Motor neuron (in vitro differentiated cells): ENCODE results near the gene TSPAN18. TPM values are rescaled to one million over a fixed set of nuclear protein-coding genes. Genes with fewer than 3 reads are reported as not detected.

Experiments
- ATAC-seq, 8 experiments: fragments of 200-7000 bp; cut with Tn5 transposase; replicated peaks in 6 of 8; 2 replicates each; pipeline ENCODE4 v1.8.0; 2021; ENCODE audit warnings: mild to moderate bottlenecking in 8 of 8, moderate library complexity in 8 of 8
- H3K27ac ChIP-seq, 2 donors: fragments of 250-450 bp; sonication (Bioruptor Pico); 2 replicates each; pipeline ENCODE4 v1.9.0; 2021; ENCODE audit warnings: antibody characterized with exemption in 2 of 2, mild to moderate bottlenecking in 2 of 2, moderate library complexity in 1 of 2
- H3K4me1 ChIP-seq, 2 donors: fragments of 250-450 bp; sonication (Bioruptor Pico); replicated peaks in 1 of 2; 2 replicates each; pipeline ENCODE4 v1.6.1; 2021; ENCODE audit warnings: antibody characterized with exemption in 2 of 2, mild to moderate bottlenecking in 2 of 2, moderate library complexity in 1 of 2
- H3K4me3 ChIP-seq, 5 donors: fragments of 250-450 bp; sonication (Bioruptor Pico); 2 replicates each; pipeline ENCODE4 v1.9.0; 2021; ENCODE audit warnings: antibody characterized with exemption in 5 of 5, mild to moderate bottlenecking in 5 of 5, moderate library complexity in 4 of 5
- WGBS, 10 experiments: fragments of 450-650 bp; shearing (Covaris generic); methylation state at CpG; one replicate each; pipeline ENCODE4 v1.0.0; 2022; 5-methylcytosine and 5-hydroxymethylcytosine counted together
- in situ Hi-C, 9 experiments: fragments of 400-800 bp; cut with MboI; loops; one replicate each; pipeline ENCODE4 v1.15.0; 2021; ENCODE audit warnings: low sequenced_read_pairs in 9 of 9, low pct_unique_long_range_greater_than_20kb in 2 of 9; ENCODE audit not compliant: unreplicated experiment in 9 of 9
- total RNA-seq, 8 experiments: library from RNA; unstranded; fragments of 300-600 nt; gene quantifications; 2 replicates each; pipeline versions ENCODE4 v1.2.3 to v1.2.4, GENCODE V29; 2022

The TSPAN18 gene
- total RNA-seq, 8 experiments from 2014 or later = 17.4 to 128 (median 30.2) TPM

GRCh38 chr11:44743959-44744557 lies 17.3 kb downstream of the TSPAN18 start:
- in situ Hi-C loops = loop anchor here in 3 of 9 experiments (25.0 kb wide), 2 partner anchors 143 to 168 kb away; no protein-coding TSS in a partner anchor
- 25 to 100% (median 38%) methylated on average over 1 to 5 of the region's 5 CpGs; no CpG with 5 or more reads in 3 of the 10 experiments for WGBS, 10 experiments
- Histone ChIP-seq H3K27ac (peak overlapping the region in 1 of 2 donors; percentile 46), H3K4me1 (peaks cover 46 to 53% of the 10 kb centered on the region in 2 donors), H3K4me3 (no peak overlapping the region)
- ATAC-seq = peak in 7 of 8 experiments; percentile 15 to 72 (median 55)

GRCh38 chr11:44746894-44747293 lies 20.1 kb downstream of the TSPAN18 start:
- H3K4me1 ChIP-seq = peaks cover 42 to 44% of the 10 kb centered on the region in 2 donors
- in situ Hi-C loops = loop anchor here in 3 of 9 experiments (25.0 kb wide), 2 partner anchors 140 to 165 kb away; no protein-coding TSS in a partner anchor
- H3K4me3 ChIP-seq = no peak overlapping the region
- WGBS, 10 experiments = 5 to 100% (median 100%) methylated on average over 2 to 3 of the region's 7 CpGs; no CpG with 5 or more reads in 7 of the 10 experiments
- H3K27ac ChIP-seq = no peak overlapping the region
- ATAC-seq = peak in 5 of 8 experiments; percentile 10 to 52 (median 26)

- no peak overlapping the region for H3K4me3 ChIP-seq
- ATAC-seq = peak in 2 of 8 experiments; percentile 9 to 13
- in situ Hi-C loops = loop anchor here in 3 of 9 experiments (25.0 kb wide), 2 partner anchors 140 to 165 kb away; no protein-coding TSS in a partner anchor
- no peak overlapping the region for H3K27ac ChIP-seq
- H3K4me1 ChIP-seq = peaks cover 43% of the 10 kb centered on the region in 2 donors
- 9 to 100% (median 89%) methylated on average over 1 to 7 of the region's 7 CpGs; no CpG with 5 or more reads in 2 of the 10 experiments for WGBS, 10 experiments
Observed at GRCh38 chr11:44747316-44747715, 20.6 kb downstream of the TSPAN18 start.

- no peak overlapping the region for H3K27ac ChIP-seq
- H3K4me1 ChIP-seq = peaks cover 38 to 43% of the 10 kb centered on the region in 2 donors
- 50 to 100% (median 76%) methylated on average over 1 to 3 of the region's 5 CpGs; no CpG with 5 or more reads in 2 of the 10 experiments for WGBS, 10 experiments
- in situ Hi-C loops = loop anchor here in 3 of 9 experiments (25.0 kb wide), 2 partner anchors 139 to 164 kb away; no protein-coding TSS in a partner anchor
- no peak for ATAC-seq
- H3K4me3 ChIP-seq = no peak overlapping the region
Observed at GRCh38 chr11:44747836-44748235, 21.1 kb downstream of the TSPAN18 start.

- in situ Hi-C loops = loop anchor here in 3 of 9 experiments (25.0 kb wide), 2 partner anchors 139 to 164 kb away; no protein-coding TSS in a partner anchor
- no peak overlapping the region for H3K27ac ChIP-seq
- 60 to 100% (median 95%) methylated on average over 1 to 6 of the region's 8 CpGs; no CpG with 5 or more reads in 2 of the 10 experiments for WGBS, 10 experiments
Observed at GRCh38 chr11:44748606-44749005, 21.8 kb downstream of the TSPAN18 start.

GRCh38 chr11:44749189-44749588 lies 22.4 kb downstream of the TSPAN18 start:
- 71 to 100% (median 92%) methylated on average over 1 to 2 of the region's 2 CpGs; no CpG with 5 or more reads in 3 of the 10 experiments for WGBS, 10 experiments
- H3K27ac ChIP-seq = no peak overlapping the region
- H3K4me3 ChIP-seq = no peak overlapping the region
- ATAC-seq = no peak
- in situ Hi-C loops = loop anchor here in 3 of 9 experiments (25.0 kb wide), 2 partner anchors 138 to 163 kb away; no protein-coding TSS in a partner anchor
- peaks cover 38 to 43% of the 10 kb centered on the region in 2 donors for H3K4me1 ChIP-seq

More at GRCh38 chr11:44748606-44749005, 21.8 kb downstream of the TSPAN18 start:
- ATAC-seq = no peak
- Histone ChIP-seq H3K4me3 (no peak overlapping the region), H3K4me1 (peaks cover 38 to 43% of the 10 kb centered on the region in 2 donors)

GRCh38 chr11:44750551-44751465 lies 24.0 kb downstream of the TSPAN18 start:
- H3K4me1 ChIP-seq = peaks cover 43 to 52% of the 10 kb centered on the region in 2 donors
- peak in 2 of 8 experiments; percentile 8 to 13 for ATAC-seq
- in situ Hi-C loops = no loop called here
- H3K27ac ChIP-seq = peak overlapping the region in 1 of 2 donors; percentile 37
- no peak overlapping the region for H3K4me3 ChIP-seq
- WGBS, 10 experiments = 40 to 100% (median 85%) methylated on average over 1 to 5 of the region's 7 CpGs; no CpG with 5 or more reads in 3 of the 10 experiments

GRCh38 chr11:44752300-44752699 lies 25.5 kb downstream of the TSPAN18 start:
- in situ Hi-C loops = no loop called here
- Histone ChIP-seq H3K4me1 (peaks cover 43 to 52% of the 10 kb centered on the region in 2 donors), H3K27ac (no peak overlapping the region), H3K4me3 (no peak overlapping the region)
- 75 to 100% (median 85%) methylated on average over 1 to 2 of the region's 2 CpGs for WGBS, 10 experiments
- ATAC-seq = no peak

- peaks cover 43 to 52% of the 10 kb centered on the region in 2 donors for H3K4me1 ChIP-seq
- WGBS, 10 experiments = 91 to 100% (median 100%) methylated on average over 1 of the region's 1 CpG; no CpG with 5 or more reads in 3 of the 10 experiments
- in situ Hi-C loops = no loop called here
- no peak overlapping the region for H3K4me3 ChIP-seq
- ATAC-seq = no peak
- H3K27ac ChIP-seq = no peak overlapping the region
Observed at GRCh38 chr11:44752713-44753112, 26.0 kb downstream of the TSPAN18 start.

- ATAC-seq = peak; percentile 7 to 83 (median 66)
- H3K4me1 ChIP-seq = peaks cover 43 to 52% of the 10 kb centered on the region in 2 donors
- in situ Hi-C loops = no loop called here
- H3K4me3 ChIP-seq = no peak overlapping the region
- peak overlapping the region in 1 of 2 donors; percentile 18 for H3K27ac ChIP-seq
- WGBS, 10 experiments = 0 to 66% (median 18%) methylated on average over 1 to 8 of the region's 8 CpGs
Observed at GRCh38 chr11:44753961-44754645, 27.3 kb downstream of the TSPAN18 start.

- Histone ChIP-seq H3K4me3 (no peak overlapping the region), H3K4me1 (peaks cover 42 to 47% of the 10 kb centered on the region in 2 donors), H3K27ac (peak overlapping the region in 1 of 2 donors; percentile 38)
- 10 to 60% (median 40%) methylated on average over 1 to 3 of the region's 9 CpGs; no CpG with 5 or more reads in 5 of the 10 experiments for WGBS, 10 experiments
- in situ Hi-C loops = no loop called here
- peak in 6 of 8 experiments; percentile 8 to 39 (median 36) for ATAC-seq
Observed at GRCh38 chr11:44754876-44755555, 28.3 kb downstream of the TSPAN18 start.
